D721Med (cell line): ENCODE data around the gene WNT10A.

Source experiments
- DNase-seq: peaks from one replicate; pipeline ENCODE4 v3.0.0; 2011; ENCODE audit warnings: low spot score; ENCODE audit not compliant: insufficient read length
- FAIRE-seq: peaks from 2 replicates; lab custom pipeline; 2011; peaks lifted over from hg19 to GRCh38; lab: Jason Lieb, UNC
- CTCF ChIP-seq: IDR thresholded peaks from 2 replicates; pipeline ENCODE4 v1.5.1; 2012; ENCODE audit warnings: mild to moderate bottlenecking, control low read depth; ENCODE audit not compliant: insufficient read depth; ENCODE audit errors: missing control alignments

WNT10A gene

GRCh38 chr2:218894880-218895157, 14.2 kb downstream of the WNT10A start:
- FAIRE-seq (no peak), DNase-seq (no peak)
- no peak for TF ChIP-seq CTCF

- no peak for TF ChIP-seq CTCF
- DNase-seq (no peak), FAIRE-seq (no peak)
Observed at GRCh38 chr2:218895326-218895725, 14.7 kb downstream of the WNT10A start.

GRCh38 chr2:218895759-218896500, 15.3 kb downstream of the WNT10A start:
- FAIRE-seq (no peak), DNase-seq (no peak)
- no peak for TF ChIP-seq CTCF

GRCh38 chr2:218896501-218897393, 16.1 kb downstream of the WNT10A start:
- no peak for FAIRE-seq
- no peak for TF ChIP-seq CTCF
- no peak for DNase-seq

- no peak for TF ChIP-seq CTCF
- DNase-seq (no peak), FAIRE-seq (no peak)
Observed at GRCh38 chr2:218897394-218898108, 16.9 kb downstream of the WNT10A start.

- FAIRE-seq, result no peak
- peak; percentile 75 for TF ChIP-seq CTCF
- peak; percentile 81 for DNase-seq
Observed at GRCh38 chr2:218898109-218898878, 17.6 kb downstream of the WNT10A start.
